SK-N-SH treated with all-trans-retinoic acid at 6 μM for 48 hours (cell line): ENCODE data around the gene TMPRSS4.

Experiments
- PPARA ChIP-seq: fragments of 250-450 bp; sonication (Bioruptor Pico); IDR thresholded peaks from 2 replicates; pipeline ENCODE4 v1.5.0; 2020; ENCODE audit warnings: mild to moderate bottlenecking, borderline replicate concordance
- RARB ChIP-seq: fragments of 250-450 bp; sonication (Bioruptor Pico); IDR thresholded peaks from 2 replicates; pipeline ENCODE4 v1.8.0; 2021; ENCODE audit warnings: mild to moderate bottlenecking, moderate library complexity
- TOX ChIP-seq: fragments of 250-450 bp; sonication (Bioruptor Pico); IDR thresholded peaks from 2 replicates; pipeline ENCODE4 v1.8.0; 2021; ENCODE audit warnings: mild to moderate bottlenecking, moderate library complexity, borderline replicate concordance
- ZFP30 ChIP-seq: fragments of 450-650 bp; formaldehyde crosslinking; IDR thresholded peaks from 2 replicates; pipeline ENCODE4 v1.5.0; 2022; ENCODE audit warnings: mild to moderate bottlenecking, moderate library complexity
- ZNF70 ChIP-seq: fragments of 450-650 bp; formaldehyde crosslinking; IDR thresholded peaks from 2 replicates; pipeline ENCODE4 v1.5.0; 2020; ENCODE audit warnings: mild to moderate bottlenecking, moderate library complexity
- ZNF8 ChIP-seq: fragments of 450-650 bp; formaldehyde crosslinking; IDR thresholded peaks from 2 replicates; pipeline ENCODE4 v1.5.0; 2020; ENCODE audit warnings: mild to moderate bottlenecking, moderate library complexity
- TF ChIP-seq, protein P1 (sequence below): fragments of 250-450 bp; sonication (Bioruptor Pico); IDR thresholded peaks from 2 replicates; pipeline ENCODE4 v1.5.1; 2020; ENCODE audit warnings: low read depth, mild to moderate bottlenecking, moderate library complexity

DNA sequence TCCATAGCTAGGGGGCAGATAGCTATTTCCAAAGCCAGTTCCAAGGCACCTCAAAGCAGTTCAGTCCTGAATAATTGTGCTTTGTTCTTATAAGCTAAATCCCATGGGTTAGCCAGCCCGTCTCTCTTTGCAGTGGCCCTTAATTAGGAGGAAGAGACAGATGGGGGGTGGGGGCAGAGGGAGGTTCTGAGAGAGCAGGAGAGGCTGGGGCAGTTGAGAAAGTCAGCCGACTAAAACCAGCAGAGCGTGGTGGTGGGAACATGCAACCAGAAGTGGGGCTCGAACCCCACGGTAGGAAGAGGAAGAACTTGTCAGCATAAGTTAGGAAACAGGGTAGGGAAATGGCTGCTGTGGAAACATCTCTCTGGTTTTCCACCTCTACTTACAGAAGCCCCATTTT, 86.6 kb downstream of the TMPRSS4 start:
- TF ChIP-seq RARB (CRISPR knock-in tag), result no peak
- no peak for TF ChIP-seq PPARA (CRISPR knock-in tag)
- no peak for TF ChIP-seq ZFP30 (CRISPR knock-in tag)
- TF ChIP-seq, protein P1, sequence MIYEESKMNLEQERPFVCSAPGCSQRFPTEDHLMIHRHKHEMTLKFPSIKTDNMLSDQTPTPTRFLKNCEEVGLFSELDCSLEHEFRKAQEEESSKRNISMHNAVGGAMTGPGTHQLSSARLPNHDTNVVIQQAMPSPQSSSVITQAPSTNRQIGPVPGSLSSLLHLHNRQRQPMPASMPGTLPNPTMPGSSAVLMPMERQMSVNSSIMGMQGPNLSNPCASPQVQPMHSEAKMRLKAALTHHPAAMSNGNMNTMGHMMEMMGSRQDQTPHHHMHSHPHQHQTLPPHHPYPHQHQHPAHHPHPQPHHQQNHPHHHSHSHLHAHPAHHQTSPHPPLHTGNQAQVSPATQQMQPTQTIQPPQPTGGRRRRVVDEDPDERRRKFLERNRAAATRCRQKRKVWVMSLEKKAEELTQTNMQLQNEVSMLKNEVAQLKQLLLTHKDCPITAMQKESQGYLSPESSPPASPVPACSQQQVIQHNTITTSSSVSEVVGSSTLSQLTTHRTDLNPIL, result no peak
- TF ChIP-seq TOX (CRISPR knock-in tag), result no peak
- no peak for TF ChIP-seq ZNF70 (CRISPR knock-in tag)
- TF ChIP-seq ZNF8 (CRISPR knock-in tag), result no peak
